Measurements from ENCODE around the gene CFTR. TPM values are rescaled to one million over a fixed set of nuclear protein-coding genes. Genes with fewer than 3 reads are reported as not detected.

The CFTR gene
- total RNA-seq, 1 donor from 2014 or later: 10.3 TPM

GRCh38 chr7:117654780-117655179 is 175.0 kb downstream of the CFTR start:
- no peak for DNase-seq (ENCODE audit: low read depth)

DNA sequence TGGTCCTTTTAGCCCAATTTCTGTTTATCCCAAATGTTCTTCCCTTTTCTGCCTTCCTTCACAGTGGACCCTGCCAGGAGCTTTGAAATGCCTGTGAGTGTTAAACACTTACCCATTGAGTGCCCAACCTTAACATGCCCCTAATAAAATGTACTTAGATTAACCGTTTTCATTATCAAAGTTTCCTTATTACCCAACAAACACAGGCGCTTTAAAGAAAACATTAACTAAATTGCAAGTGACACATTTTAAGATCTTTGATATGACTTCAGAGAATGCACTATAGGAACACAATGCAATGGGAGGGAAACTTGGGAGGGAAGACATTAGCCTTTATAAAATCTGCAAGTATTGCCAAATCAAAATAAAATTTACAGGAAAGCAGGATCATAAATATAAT is 177.0 kb downstream of the CFTR start:
- DNase-seq (ENCODE audit: low read depth): no peak
- no peaks in the 10 kb centered on the region for H3K27me3 ChIP-seq (ENCODE audit: control insufficient read depth, insufficient read depth, low read length)
- H3K4me3 ChIP-seq (ENCODE audit: low read depth, low read length): no peak overlapping the region
- H3K36me3 ChIP-seq (ENCODE audit: control insufficient read depth, insufficient read depth, low read length): no peaks in the 10 kb centered on the region
- TF ChIP-seq CTCF (IDR thresholded peaks at IDR 0.05; ENCODE audit: insufficient read depth, low read length, poor library complexity, severe bottlenecking): no peak

More at GRCh38 chr7:117654780-117655179, 175.0 kb downstream of the CFTR start:
- Histone ChIP-seq H3K27me3 (ENCODE audit: control insufficient read depth, insufficient read depth, low read length) (no peaks in the 10 kb centered on the region), H3K4me3 (ENCODE audit: low read depth, low read length) (no peak overlapping the region), H3K36me3 (ENCODE audit: control insufficient read depth, insufficient read depth, low read length) (no peaks in the 10 kb centered on the region)
- TF ChIP-seq CTCF (IDR thresholded peaks at IDR 0.05; ENCODE audit: insufficient read depth, low read length, poor library complexity, severe bottlenecking): no peak

DNA sequence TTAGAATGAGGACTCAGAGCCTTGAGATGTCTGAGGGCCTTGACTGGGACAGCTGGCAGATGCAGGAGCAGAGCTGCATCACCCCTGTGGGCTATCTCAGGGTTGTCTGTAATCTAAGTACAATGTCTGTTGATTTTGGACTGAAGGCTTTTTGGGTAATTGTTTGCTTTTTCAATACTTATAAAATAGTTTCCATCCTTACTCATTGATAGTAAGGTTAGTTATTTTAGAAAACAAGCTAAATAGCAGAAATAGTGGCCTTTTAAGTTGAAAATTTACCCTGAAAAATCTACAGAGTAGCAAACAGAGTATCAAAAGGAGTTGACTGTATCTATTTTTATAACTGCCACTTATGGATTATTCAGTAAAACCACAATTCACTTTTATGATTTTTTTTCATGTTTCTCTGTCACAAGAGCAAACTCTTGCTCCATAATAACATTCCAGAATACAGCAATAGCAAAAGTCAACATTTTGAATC is 179.7 kb downstream of the CFTR start:
- Histone ChIP-seq H3K36me3 (ENCODE audit: control insufficient read depth, insufficient read depth, low read length) (no peaks in the 10 kb centered on the region), H3K4me3 (ENCODE audit: low read depth, low read length) (no peak overlapping the region), H3K27me3 (ENCODE audit: control insufficient read depth, insufficient read depth, low read length) (no peaks in the 10 kb centered on the region)
- no peak for TF ChIP-seq CTCF (IDR thresholded peaks at IDR 0.05; ENCODE audit: insufficient read depth, low read length, poor library complexity, severe bottlenecking)
- no peak for DNase-seq (ENCODE audit: low read depth)

GRCh38 chr7:117661328-117661727 is 181.5 kb downstream of the CFTR start:
- no peak overlapping the region for H3K4me3 ChIP-seq (ENCODE audit: low read depth, low read length)
- no peaks in the 10 kb centered on the region for H3K27me3 ChIP-seq (ENCODE audit: control insufficient read depth, insufficient read depth, low read length)
- TF ChIP-seq CTCF (IDR thresholded peaks at IDR 0.05; ENCODE audit: insufficient read depth, low read length, poor library complexity, severe bottlenecking): no peak
- no peaks in the 10 kb centered on the region for H3K36me3 ChIP-seq (ENCODE audit: control insufficient read depth, insufficient read depth, low read length)
- DNase-seq (ENCODE audit: low read depth): no peak

DNA sequence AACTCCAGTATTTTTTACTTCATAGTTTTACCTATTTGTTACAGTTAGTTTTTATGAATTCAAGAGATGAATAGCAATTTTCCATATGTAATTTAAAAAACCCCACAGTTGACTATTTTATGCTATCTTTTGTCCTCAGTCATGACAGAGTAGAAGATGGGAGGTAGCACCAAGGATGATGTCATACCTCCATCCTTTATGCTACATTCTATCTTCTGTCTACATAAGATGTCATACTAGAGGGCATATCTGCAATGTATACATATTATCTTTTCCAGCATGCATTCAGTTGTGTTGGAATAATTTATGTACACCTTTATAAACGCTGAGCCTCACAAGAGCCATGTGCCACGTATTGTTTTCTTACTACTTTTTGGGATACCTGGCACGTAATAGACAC is 184.2 kb downstream of the CFTR start:
- no peaks in the 10 kb centered on the region for H3K27me3 ChIP-seq (ENCODE audit: control insufficient read depth, insufficient read depth, low read length)
- no peak for TF ChIP-seq CTCF (IDR thresholded peaks at IDR 0.05; ENCODE audit: insufficient read depth, low read length, poor library complexity, severe bottlenecking)
- H3K4me3 ChIP-seq (ENCODE audit: low read depth, low read length): no peak overlapping the region
- DNase-seq (ENCODE audit: low read depth): no peak
- no peaks in the 10 kb centered on the region for H3K36me3 ChIP-seq (ENCODE audit: control insufficient read depth, insufficient read depth, low read length)

GRCh38 chr7:117665368-117665767 is 185.5 kb downstream of the CFTR start:
- Histone ChIP-seq H3K4me3 (ENCODE audit: low read depth, low read length) (no peak overlapping the region), H3K27me3 (ENCODE audit: control insufficient read depth, insufficient read depth, low read length) (no peaks in the 10 kb centered on the region), H3K36me3 (ENCODE audit: control insufficient read depth, insufficient read depth, low read length) (no peaks in the 10 kb centered on the region)
- no peak for DNase-seq (ENCODE audit: low read depth)
- TF ChIP-seq CTCF (IDR thresholded peaks at IDR 0.05; ENCODE audit: insufficient read depth, low read length, poor library complexity, severe bottlenecking): no peak
